ENCODE measurements around the gene SART3. TPM values are rescaled to one million over a fixed set of nuclear protein-coding genes. Genes with fewer than 3 reads are reported as not detected.

SART3 gene
- total and polyA plus RNA-seq, 4 donors = 5.9 to 37.1 (median 23.5) TPM

GRCh38 chr12:108583991-108584390 is 23.0 kb upstream of the SART3 start (continued):
- TF ChIP-seq REST (IDR thresholded peaks at IDR 0.05) (no peak), MAX (IDR thresholded peaks at IDR 0.05) (no peak), EGR1 (IDR thresholded peaks at IDR 0.05; ENCODE audit: low read depth in 2 of 2) (no peak), FOXA2 (IDR thresholded peaks at IDR 0.05) (no peak), JUND (IDR thresholded peaks at IDR 0.05) (no peak), ATF3 (IDR thresholded peaks at IDR 0.05) (no peak)

- Histone ChIP-seq H3K9ac (ENCODE audit: low read depth in 1 of 2, low read length in 2 of 2) (no peak overlapping the region), H3K4me1 (ENCODE audit: control insufficient read depth in 4 of 4, insufficient read depth in 4 of 4, low read length in 3 of 4) (no peaks in the 10 kb centered on the region), H3K27ac (ENCODE audit: low read depth in 1 of 2, low read length in 2 of 2) (no peak overlapping the region), H3K9me3 (ENCODE audit: control insufficient read depth in 4 of 4, low read length in 3 of 4) (no peaks in the 10 kb centered on the region), H3K27me3 (ENCODE audit: control insufficient read depth in 4 of 4, insufficient read depth in 4 of 4, low read length in 3 of 4) (no peaks in the 10 kb centered on the region), H3K36me3 (ENCODE audit: control insufficient read depth in 4 of 4, insufficient read depth in 3 of 4, low read depth in 1 of 4, low read length in 3 of 4) (no peaks in the 10 kb centered on the region), H3K4me3 (ENCODE audit: low read depth in 1 of 3, low read length in 3 of 3) (no peak overlapping the region)
- 91% methylated on average over 10 of the region's 10 CpGs for WGBS
- no peak for DNase-seq (ENCODE audit: low spot score)
- TF ChIP-seq RXRA (IDR thresholded peaks at IDR 0.05) (no peak), SP1 (IDR thresholded peaks at IDR 0.05) (no peak), JUND (IDR thresholded peaks at IDR 0.05) (no peak), FOXA2 (IDR thresholded peaks at IDR 0.05) (no peak), GABPA (IDR thresholded peaks at IDR 0.05 in 1 of 2, conservative IDR thresholded peaks at IDR 0.05 in 1 of 2) (no peak), RAD21 (IDR thresholded peaks at IDR 0.05) (no peak), HNF4A (conservative IDR thresholded peaks at IDR 0.05) (no peak), HNF4G (IDR thresholded peaks at IDR 0.05) (no peak), TAF1 (conservative IDR thresholded peaks at IDR 0.05) (no peak), ATF3 (IDR thresholded peaks at IDR 0.05) (no peak), EGR1 (IDR thresholded peaks at IDR 0.05; ENCODE audit: low read depth in 2 of 2) (no peak), ZBTB33 (IDR thresholded peaks at IDR 0.05) (no peak), FOXA1 (IDR thresholded peaks at IDR 0.05) (no peak), MAX (IDR thresholded peaks at IDR 0.05) (no peak), REST (IDR thresholded peaks at IDR 0.05) (no peak), CTCF (IDR thresholded peaks at IDR 0.05; ENCODE audit: low read depth, low read length, missing input control) (no peak), YY1 (IDR thresholded peaks at IDR 0.05) (no peak), NR2F2 (IDR thresholded peaks at IDR 0.05) (no peak)
Observed at GRCh38 chr12:108582978-108583770, 22.2 kb upstream of the SART3 start.

Data from liver (tissue), 9 donors.